Measurements from ENCODE around the gene TMEM252. TPM values are rescaled to one million over a fixed set of nuclear protein-coding genes. Genes with fewer than 3 reads are reported as not detected.

TMEM252 gene
- total RNA-seq, 1 donor from 2014 or later: not detected

DNA sequence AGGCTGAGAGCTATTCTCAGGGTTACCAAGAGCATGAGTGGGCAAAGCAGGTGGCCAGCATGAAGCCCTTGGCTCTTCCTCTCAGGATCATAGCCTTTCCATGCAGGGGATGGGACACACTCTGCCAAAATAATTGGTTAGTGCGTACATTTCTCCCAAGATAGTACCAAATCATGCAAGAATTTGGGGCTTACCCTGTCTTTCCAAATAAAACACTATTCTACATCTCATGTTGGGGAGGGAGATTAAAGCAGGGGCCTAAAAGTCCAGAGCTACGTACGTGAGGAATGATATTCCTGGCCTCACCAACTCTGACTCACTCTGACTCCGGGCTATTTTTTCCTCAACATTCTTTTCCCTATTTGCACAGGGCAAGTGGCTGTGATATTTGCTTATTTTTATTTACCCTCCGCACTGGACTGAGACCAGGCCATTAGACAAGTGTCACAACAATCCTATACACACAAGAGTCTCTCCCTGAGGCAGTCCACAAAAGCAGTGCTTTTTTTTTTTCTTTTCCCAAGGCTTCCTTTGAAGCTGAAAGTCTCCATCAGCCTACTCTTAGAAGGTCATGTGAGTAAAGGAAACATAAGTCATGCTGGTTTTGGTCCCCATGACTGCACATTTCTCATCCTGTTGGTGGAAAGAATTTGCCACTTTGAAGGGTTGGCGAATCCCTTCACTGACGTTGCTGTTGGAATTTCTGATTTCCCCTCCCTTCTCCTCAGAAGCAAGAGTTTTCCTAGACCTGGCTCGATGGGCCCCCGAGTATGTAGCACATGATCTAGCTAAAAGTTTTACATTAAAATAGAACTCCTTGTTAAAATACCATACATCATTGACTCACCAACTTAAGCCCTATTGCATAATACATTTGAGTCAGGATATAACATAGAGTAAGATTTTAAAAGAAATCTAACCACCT lies 40.0 kb downstream of the TMEM252 start:
- no peak for DNase-seq (ENCODE audit: low read depth in 2 of 2)

- no peak for DNase-seq (ENCODE audit: low read depth in 2 of 2)
Observed at GRCh38 chr9:68498816-68499215, 41.9 kb downstream of the TMEM252 start.

DNA sequence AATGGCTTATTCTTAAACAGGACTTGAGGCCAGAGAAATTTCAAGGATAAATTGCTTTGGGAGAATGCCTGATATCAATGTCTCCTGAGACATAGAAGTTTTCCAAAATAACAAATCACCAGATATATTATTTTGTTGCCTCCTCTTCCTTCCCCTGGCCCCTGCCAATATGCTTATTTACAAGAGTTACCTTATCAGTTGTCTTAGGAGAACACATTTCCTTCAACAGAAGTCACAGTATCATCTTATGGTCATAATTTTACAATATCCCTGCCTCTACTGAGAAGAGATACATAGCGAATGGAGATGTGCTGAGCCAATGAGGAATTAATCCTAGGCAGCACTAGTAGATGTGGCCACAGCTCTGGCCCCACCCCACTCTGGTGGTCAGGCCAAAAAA lies 43.1 kb downstream of the TMEM252 start:
- DNase-seq (ENCODE audit: low read depth in 2 of 2): no peak

DNA sequence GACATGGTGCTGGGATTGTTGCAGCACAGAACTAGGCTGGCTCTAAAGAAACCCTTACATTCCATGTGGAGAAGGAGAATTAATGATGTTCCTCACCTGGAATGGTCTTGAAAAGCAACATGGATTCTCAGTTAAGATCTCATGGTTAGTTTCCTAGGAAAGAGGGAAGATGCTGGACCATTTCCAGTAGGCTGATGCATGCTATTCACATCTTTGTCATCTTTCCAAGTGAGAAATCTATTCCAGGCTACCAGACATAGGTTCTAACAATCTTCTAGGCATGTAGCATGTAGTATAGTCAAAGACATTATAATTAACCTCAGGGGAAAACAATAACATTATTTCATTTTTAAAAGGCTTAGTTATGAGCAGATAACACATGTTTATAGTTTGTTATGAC lies 44.3 kb downstream of the TMEM252 start:
- DNase-seq (ENCODE audit: low read depth in 2 of 2): no peak

DNA sequence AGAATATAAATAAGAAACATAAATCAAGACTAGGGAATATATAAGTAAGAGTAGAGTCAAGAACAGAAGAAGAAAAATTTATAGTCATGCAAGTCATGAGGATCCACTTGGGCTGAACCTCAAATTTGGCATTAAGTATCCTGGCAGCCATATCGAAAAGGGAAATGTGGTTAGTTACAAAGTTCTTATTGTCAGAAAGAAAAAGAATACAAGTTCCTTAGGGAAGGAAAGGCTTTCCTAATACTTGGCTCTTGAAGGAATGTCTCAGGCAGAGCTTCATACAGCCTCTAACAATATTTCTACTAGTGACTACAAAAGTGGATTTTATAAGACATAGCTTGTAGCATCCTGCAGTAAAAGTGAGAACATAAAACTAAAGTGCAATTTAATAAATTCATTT lies 45.4 kb downstream of the TMEM252 start:
- DNase-seq (ENCODE audit: low read depth in 2 of 2): no peak

- no peak for DNase-seq (ENCODE audit: low read depth in 2 of 2)
Observed at GRCh38 chr9:68493958-68494577, 46.6 kb downstream of the TMEM252 start.

DNA sequence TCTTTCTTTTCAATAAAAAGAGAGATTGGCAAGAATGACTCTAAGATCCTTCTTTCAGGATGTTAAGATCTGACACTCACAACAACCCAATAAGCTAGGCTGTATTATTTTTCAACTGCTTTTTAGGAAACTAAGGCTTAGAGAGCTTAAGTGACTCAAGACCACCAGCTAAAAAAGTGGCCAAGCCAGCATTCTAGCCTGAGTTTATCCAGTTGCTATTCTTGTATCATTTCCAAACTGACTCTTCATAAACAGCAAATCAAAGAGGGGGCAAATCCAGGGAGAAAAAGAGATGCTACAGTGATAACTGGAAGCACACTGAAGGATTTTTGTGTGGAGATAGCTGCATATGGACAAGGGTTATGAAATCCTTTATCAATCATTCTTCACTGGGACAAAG lies 47.1 kb downstream of the TMEM252 start:
- DNase-seq (ENCODE audit: low read depth in 2 of 2): no peak

GRCh38 chr9:68492806-68493205 lies 47.9 kb downstream of the TMEM252 start:
- no peak for DNase-seq (ENCODE audit: low read depth in 2 of 2)

DNA sequence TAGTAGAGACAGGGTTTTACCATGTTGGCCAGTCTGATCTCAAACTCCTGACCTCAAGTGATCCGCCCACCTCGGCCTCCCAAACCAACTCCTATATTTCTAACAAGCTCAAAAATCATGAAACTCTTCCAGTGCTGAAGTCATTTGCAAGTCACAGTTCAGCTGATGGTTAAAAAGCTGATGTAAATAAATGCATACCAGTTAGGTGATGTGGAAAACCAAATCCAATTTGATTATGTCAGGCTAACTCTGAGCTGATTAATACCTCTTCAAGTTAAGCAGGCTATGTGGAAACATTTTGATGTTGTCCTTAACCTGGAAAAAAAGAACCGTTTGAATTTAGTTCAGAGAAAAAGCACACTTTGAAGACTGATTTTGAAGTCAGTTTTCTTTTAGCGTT lies 51.0 kb downstream of the TMEM252 start:
- no peak for DNase-seq (ENCODE audit: low read depth in 2 of 2)

DNA sequence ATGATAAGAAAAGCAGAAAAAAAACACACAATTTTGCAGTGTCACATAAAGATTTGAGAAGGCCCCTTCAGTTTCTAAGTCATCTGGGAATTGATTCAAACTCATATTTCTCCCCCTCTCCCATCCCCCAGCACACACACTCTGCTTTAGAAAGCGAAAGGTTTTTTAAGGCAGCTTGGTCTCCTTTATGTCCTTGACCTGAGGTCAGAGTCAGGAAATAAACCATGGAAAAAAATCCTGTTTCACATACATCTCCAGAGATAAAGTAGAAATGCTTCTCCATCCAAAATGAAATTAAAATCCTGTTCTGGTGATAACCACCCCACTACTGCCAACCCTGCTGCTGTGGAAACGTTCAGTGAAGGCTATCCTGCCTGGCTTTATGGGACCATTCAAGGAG lies 52.6 kb downstream of the TMEM252 start:
- DNase-seq (ENCODE audit: low read depth in 2 of 2): no peak

Other genes starting within 250 kb of the TMEM252 start
- under 0.01 TPM in 1 of 2 replicates, not detected in the other for gene FOXD4L3, start 238.0 kb downstream of the TMEM252 start, total RNA-seq
- gene PGM5, start 184.3 kb downstream of the TMEM252 start, total RNA-seq: 48.9 and 219 TPM in 2 replicates
- under 0.01 TPM in 2 replicates for gene PIP5K1B, start 164.4 kb upstream of the TMEM252 start, total RNA-seq